Activated CD4-positive, alpha-beta T cell treated with anti-CD3 and anti-CD28 coated beads, Interleukin-10, Interleukin-2, amounts not matched to agents 100 ng/mL and 50 ng/mL, durations not matched to agents 16 hours and 8 hours (primary cell): ENCODE results near the gene MLF1.
A peak's percentile ranks its signal among the peaks of the same experiment; 100 is the strongest.

Source experiments
- DNase-seq: peaks from one replicate; pipeline ENCODE4 v3.0.0-alpha.2; 2020

The MLF1 gene

GRCh38 chr3:158590223-158590622 is 19.2 kb downstream of the MLF1 start:
- no peak for DNase-seq

GRCh38 chr3:158600787-158601186 is 29.8 kb downstream of the MLF1 start:
- DNase-seq = no peak

- DNase-seq = no peak
These were observed 31.2 kb downstream of the MLF1 start for GRCh38 chr3:158602227-158602626.

- no peak for DNase-seq
These were observed 47.2 kb downstream of the MLF1 start for GRCh38 chr3:158617982-158618875.

GRCh38 chr3:158625881-158626280 is 54.9 kb downstream of the MLF1 start:
- no peak for DNase-seq

- no peak for DNase-seq
These were observed 61.0 kb downstream of the MLF1 start for GRCh38 chr3:158631981-158632380.

- peak; percentile 24 for DNase-seq
These were observed 69.7 kb downstream of the MLF1 start for GRCh38 chr3:158640646-158641045.

- peak; percentile 20 for DNase-seq
These were observed 71.0 kb downstream of the MLF1 start for GRCh38 chr3:158642005-158642404.

- no peak for DNase-seq
These were observed 71.6 kb downstream of the MLF1 start for GRCh38 chr3:158642474-158643210.

- DNase-seq = peak; percentile 94
These were observed 73.4 kb downstream of the MLF1 start, which contains the start of gene GFM1 for GRCh38 chr3:158644345-158644908. Gene GFM1, plus strand, starts transcription at chr3:158644527. Its CDS starts 108 bp downstream, at chr3:158644635.

GRCh38 chr3:158649791-158650190 is 78.8 kb downstream of the MLF1 start:
- no peak for DNase-seq

GRCh38 chr3:158651192-158651591 is 80.2 kb downstream of the MLF1 start:
- DNase-seq = no peak

GRCh38 chr3:158652463-158652862 is 81.5 kb downstream of the MLF1 start:
- DNase-seq = no peak
